OCI-LY1 (cell line): ENCODE results near the gene ELMO3.

Experiments
- H2AFZ ChIP-seq: fragments of 200-600 bp; sonication (generic), shearing (Covaris generic); 2 replicates; pipeline ENCODE4 v1.6.0; 2014; ENCODE audit warnings: antibody characterized with exemption, mild to moderate bottlenecking, low read length
- H3F3A ChIP-seq: fragments of 200-600 bp; sonication (generic), shearing (Covaris generic); 2 replicates; pipeline ENCODE4 v1.6.0; 2014; ENCODE audit warnings: mild to moderate bottlenecking, antibody characterized with exemption, low read length, moderate library complexity; ENCODE audit not compliant: insufficient read depth
- H3K27ac ChIP-seq: fragments of 200-600 bp; sonication (generic); 2 replicates; pipeline ENCODE4 v1.5.1; 2014; ENCODE audit warnings: low read length, mixed run types, mild to moderate bottlenecking, low read depth; ENCODE audit not compliant: poor library complexity, severe bottlenecking
- H3K27me3 ChIP-seq: fragments of 200-600 bp; sonication (generic); 2 replicates; pipeline ENCODE4 v1.6.0; 2014; ENCODE audit warnings: antibody characterized with exemption, mild to moderate bottlenecking, low read length, moderate library complexity; ENCODE audit not compliant: insufficient read depth
- H3K36me3 ChIP-seq: fragments of 200-600 bp; sonication (generic); 2 replicates; pipeline ENCODE4 v1.6.1; 2014; ENCODE audit warnings: mild to moderate bottlenecking, antibody characterized with exemption, low read length, moderate library complexity, mixed read lengths; ENCODE audit not compliant: insufficient read depth
- H3K4me1 ChIP-seq: fragments of 200-600 bp; sonication (generic); 2 replicates; pipeline ENCODE4 v1.5.1; 2014; ENCODE audit warnings: mild to moderate bottlenecking, low read length, moderate library complexity; ENCODE audit not compliant: insufficient read depth, severe bottlenecking
- H3K4me2 ChIP-seq: fragments of 200-600 bp; sonication (generic), shearing (Covaris generic); 2 replicates; pipeline ENCODE4 v1.6.1; 2014; ENCODE audit warnings: low read length
- H3K4me3 ChIP-seq: fragments of 200-600 bp; sonication (generic); 2 replicates; pipeline ENCODE4 v1.5.1; 2014; ENCODE audit warnings: low read length, low read depth, mild to moderate bottlenecking, mixed read lengths; ENCODE audit not compliant: poor library complexity, severe bottlenecking
- H3K79me2 ChIP-seq: fragments of 200-600 bp; shearing (Covaris generic); 2 replicates; pipeline ENCODE4 v1.6.1; 2016; ENCODE audit warnings: mixed run types, low read length, mixed read lengths; ENCODE audit not compliant: insufficient read depth
- H3K9ac ChIP-seq: fragments of 200-600 bp; sonication (generic), shearing (Covaris generic); 2 replicates; pipeline ENCODE4 v1.6.1; 2014; ENCODE audit warnings: mild to moderate bottlenecking, low read length, mixed read lengths
- H3K9me2 ChIP-seq: fragments of 200-600 bp; sonication (generic), shearing (Covaris generic); 2 replicates; pipeline ENCODE4 v1.6.1; 2014; ENCODE audit warnings: low read depth, mild to moderate bottlenecking, low read length, mixed read lengths
- H3K9me3 ChIP-seq: fragments of 200-600 bp; shearing (Covaris generic); 2 replicates; pipeline ENCODE4 v1.6.1; 2014; ENCODE audit warnings: low read length, mixed read lengths
- H4K20me1 ChIP-seq: fragments of 200-600 bp; sonication (generic), shearing (Covaris generic); 2 replicates; pipeline ENCODE4 v1.6.0; 2016; ENCODE audit warnings: mild to moderate bottlenecking, low read length; ENCODE audit not compliant: insufficient read depth
- CTCF ChIP-seq: fragments of 200-600 bp; sonication (generic), shearing (Covaris generic); IDR thresholded peaks from 2 replicates; pipeline ENCODE4 v1.5.1; 2017; ENCODE audit warnings: mild to moderate bottlenecking, antibody characterized with exemption, low read length, moderate library complexity, mixed read lengths
- EZH2 ChIP-seq: fragments of 200-600 bp; sonication (generic), shearing (Covaris generic); IDR thresholded peaks from 2 replicates; pipeline ENCODE4 v1.8.0; 2017; ENCODE audit warnings: borderline replicate concordance, mixed run types, mild to moderate bottlenecking, antibody characterized with exemption, low read length, moderate library complexity, mixed read lengths

ELMO3 gene

GRCh38 chr16:67248073-67248400 lies 49.1 kb downstream of the ELMO3 start:
- Histone ChIP-seq H3K36me3 (no peaks in the 10 kb centered on the region), H3K27me3 (no peaks in the 10 kb centered on the region), H3K4me3 (peak overlapping the region; percentile 76), H2AFZ (no peak overlapping the region), H3K9me2 (no peaks in the 10 kb centered on the region), H4K20me1 (no peaks in the 10 kb centered on the region), H3K9ac (peak overlapping the region; percentile 45; the same call in 1 of the 2 replicates), H3K79me2 (no peaks in the 10 kb centered on the region), H3K4me1 (peaks cover 36% of the 10 kb centered on the region), H3K9me3 (no peaks in the 10 kb centered on the region), H3F3A (no peaks in the 10 kb centered on the region), H3K4me2 (peak overlapping the region; percentile 98), H3K27ac (no peak overlapping the region)
- TF ChIP-seq CTCF (no peak), EZH2 (no peak)

- TF ChIP-seq CTCF (no peak), EZH2 (no peak)
Observed at GRCh38 chr16:67248401-67249177, 49.7 kb downstream of the ELMO3 start, which contains the start of gene SLC9A5. Gene SLC9A5, plus strand, starts transcription at chr16:67248979. Its CDS starts 36 bp downstream, at chr16:67249015.

GRCh38 chr16:67249178-67250044 lies 50.5 kb downstream of the ELMO3 start:
- Histone ChIP-seq H3K79me2 (no peaks in the 10 kb centered on the region), H3K4me1 (peaks cover 34% of the 10 kb centered on the region), H3K9ac (no peak overlapping the region), H3K27me3 (no peaks in the 10 kb centered on the region), H3K36me3 (no peaks in the 10 kb centered on the region), H3K9me3 (no peaks in the 10 kb centered on the region), H2AFZ (no peak overlapping the region), H3K4me2 (peak overlapping the region; percentile 33; the same call in 1 of the 2 replicates), H3F3A (no peaks in the 10 kb centered on the region), H3K27ac (no peak overlapping the region), H4K20me1 (no peaks in the 10 kb centered on the region), H3K4me3 (no peak overlapping the region), H3K9me2 (no peaks in the 10 kb centered on the region)
- TF ChIP-seq EZH2 (no peak), CTCF (no peak)

More at GRCh38 chr16:67248401-67249177, 49.7 kb downstream of the ELMO3 start, which contains the start of gene SLC9A5:
- Histone ChIP-seq H3K27ac (no peak within 1 kb of the TSS), H3K9ac (peak within 1 kb of the TSS; percentile 45; the same call in 1 of the 2 replicates), H3K4me1 (peaks cover 36% of the 10 kb centered on the region), H3K4me2 (peak within 1 kb of the TSS; percentile 98), H2AFZ (no peak within 1 kb of the TSS), H3K4me3 (peak within 1 kb of the TSS; percentile 76), H3K9me2 (no peaks in the 10 kb centered on the region), H3K79me2 (no peaks in the 10 kb centered on the region), H3K27me3 (no peaks in the 10 kb centered on the region), H3K9me3 (no peaks in the 10 kb centered on the region), H3K36me3 (no peaks in the 10 kb centered on the region), H3F3A (no peaks in the 10 kb centered on the region), H4K20me1 (no peaks in the 10 kb centered on the region)
